Stimulated activated naive CD8-positive, alpha-beta T cell treated with anti-CD3 and anti-CD28 coated beads, Interleukin-15, Interleukin-2, amounts not matched to agents 100 ng/mL and 50 ng/mL, for 24 hours (primary cell): ENCODE measurements around the gene SVOPL.

Source experiments
- H3K27ac Mint-ChIP-seq: one replicate; pipeline ENCODE4 v1.8.0; 2021; ENCODE audit warnings: mild to moderate bottlenecking, mixed read lengths
- H3K27me3 Mint-ChIP-seq: one replicate; pipeline ENCODE4 v1.8.0; 2021; ENCODE audit warnings: mixed read lengths
- H3K36me3 Mint-ChIP-seq: one replicate; pipeline ENCODE4 v1.8.0; 2021; ENCODE audit warnings: low read depth, mixed read lengths
- H3K4me1 Mint-ChIP-seq: one replicate; pipeline ENCODE4 v1.8.0; 2021; ENCODE audit warnings: low read depth, mixed read lengths
- H3K4me3 Mint-ChIP-seq: one replicate; pipeline ENCODE4 v1.8.0; 2021; ENCODE audit warnings: mild to moderate bottlenecking, mixed read lengths
- H3K9me3 Mint-ChIP-seq: one replicate; pipeline ENCODE4 v1.8.0; 2021; ENCODE audit warnings: mixed read lengths

Gene SVOPL

DNA sequence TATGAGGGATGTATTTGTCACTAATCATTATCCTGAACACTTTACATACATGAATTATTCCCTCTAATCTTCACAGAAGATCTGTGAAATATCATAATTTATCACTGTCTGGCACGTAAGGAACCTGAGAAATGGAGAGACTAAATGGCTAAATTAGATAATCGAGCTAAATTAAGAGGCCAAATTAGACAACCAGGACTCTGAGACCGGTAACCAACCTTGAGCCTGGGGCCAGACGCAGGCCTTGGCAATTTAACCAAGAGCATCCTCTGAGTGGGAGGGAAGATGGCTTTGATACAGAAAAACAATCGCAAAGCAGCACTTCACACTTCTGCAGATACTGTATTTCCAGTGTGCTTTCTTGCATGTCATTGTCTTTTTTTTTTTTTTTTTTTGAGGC is 21.4 kb downstream of the SVOPL start:
- Mint-ChIP-seq H3K27me3 (no peaks in the 10 kb centered on the region), H3K27ac (no peak overlapping the region), H3K9me3 (no peaks in the 10 kb centered on the region), H3K36me3 (no peaks in the 10 kb centered on the region), H3K4me3 (no peak overlapping the region), H3K4me1 (no peaks in the 10 kb centered on the region)

DNA sequence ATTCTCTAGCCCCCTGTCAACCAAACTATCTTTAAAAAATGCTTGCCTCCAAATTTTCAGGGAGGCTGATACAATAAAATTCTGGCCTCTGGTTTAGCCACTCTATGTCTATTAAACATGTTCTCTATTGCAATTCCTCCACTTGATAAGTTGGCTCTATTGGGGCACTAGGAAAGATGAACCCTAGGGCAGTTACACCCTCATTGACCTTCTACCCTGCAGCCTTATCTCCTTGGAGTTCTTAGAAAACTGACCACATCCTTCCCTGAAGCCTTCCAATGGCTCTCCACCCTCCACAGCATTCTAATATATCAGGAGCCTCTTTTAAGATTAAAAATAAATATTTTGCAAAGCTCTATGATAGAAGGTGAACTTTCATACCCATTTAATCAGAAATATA is 30.6 kb downstream of the SVOPL start:
- peaks cover 14% of the 10 kb centered on the region for H3K4me1 Mint-ChIP-seq
- H3K4me3 Mint-ChIP-seq: no peak overlapping the region
- H3K9me3 Mint-ChIP-seq: no peaks in the 10 kb centered on the region
- H3K27me3 Mint-ChIP-seq: peaks cover 11% of the 10 kb centered on the region
- no peaks in the 10 kb centered on the region for H3K36me3 Mint-ChIP-seq
- H3K27ac Mint-ChIP-seq: no peak overlapping the region

DNA sequence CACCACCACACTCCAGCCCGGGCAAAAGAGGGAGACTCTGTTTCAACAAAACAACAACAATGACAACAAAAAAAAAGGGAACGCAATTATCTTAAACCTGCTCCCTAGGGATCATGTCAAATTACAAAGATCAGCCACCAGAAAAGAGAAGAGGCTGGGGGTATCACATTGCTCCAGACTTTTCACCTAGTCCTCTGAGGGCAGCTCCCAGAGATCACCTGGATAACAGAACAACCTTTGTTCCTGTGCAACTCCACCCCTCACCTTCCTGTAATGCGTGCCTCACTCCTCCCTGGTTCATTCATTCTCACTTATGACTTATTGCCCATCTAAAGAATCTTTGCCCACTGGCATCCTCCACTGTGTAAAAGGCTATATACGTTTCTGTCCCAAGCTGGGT is 31.8 kb downstream of the SVOPL start:
- peaks cover 15% of the 10 kb centered on the region for H3K27me3 Mint-ChIP-seq

DNA sequence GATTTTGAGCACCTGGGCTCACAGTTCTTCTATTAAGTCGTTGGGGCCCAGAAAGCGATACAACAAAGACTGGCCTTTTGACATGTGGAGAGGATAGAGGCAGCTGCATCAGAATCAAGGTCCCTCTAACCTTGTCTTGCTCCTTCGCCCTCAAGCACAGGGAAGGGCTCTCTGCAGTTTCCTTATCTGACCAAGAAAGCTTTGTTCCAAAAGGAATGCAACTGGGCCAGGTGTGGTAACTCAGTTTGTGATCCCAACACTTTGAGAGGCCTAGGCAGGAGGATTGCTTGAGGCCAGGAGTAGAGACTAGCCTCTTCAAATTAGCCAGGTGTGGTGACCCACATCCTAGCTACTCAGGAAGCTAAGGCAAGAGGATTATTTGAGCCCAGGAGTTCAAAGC is 32.2 kb downstream of the SVOPL start:
- Mint-ChIP-seq H3K4me3 (no peak overlapping the region), H3K36me3 (no peaks in the 10 kb centered on the region), H3K4me1 (peaks cover 18% of the 10 kb centered on the region), H3K27ac (no peak overlapping the region), H3K27me3 (peaks cover 15% of the 10 kb centered on the region), H3K9me3 (no peaks in the 10 kb centered on the region)

More for the DNA sequence above, 31.8 kb downstream of the SVOPL start:
- H3K4me3 Mint-ChIP-seq: no peak overlapping the region
- no peaks in the 10 kb centered on the region for H3K9me3 Mint-ChIP-seq
- H3K27ac Mint-ChIP-seq: no peak overlapping the region
- peaks cover 14% of the 10 kb centered on the region for H3K4me1 Mint-ChIP-seq
- no peaks in the 10 kb centered on the region for H3K36me3 Mint-ChIP-seq

GRCh38 chr7:138668229-138668596 is 32.9 kb downstream of the SVOPL start:
- H3K4me1 Mint-ChIP-seq: peaks cover 21% of the 10 kb centered on the region
- H3K27me3 Mint-ChIP-seq: peaks cover 15% of the 10 kb centered on the region
- H3K4me3 Mint-ChIP-seq: no peak overlapping the region
- H3K36me3 Mint-ChIP-seq: no peaks in the 10 kb centered on the region
- H3K27ac Mint-ChIP-seq: no peak overlapping the region
- no peaks in the 10 kb centered on the region for H3K9me3 Mint-ChIP-seq

- Mint-ChIP-seq H3K27ac (no peak overlapping the region), H3K27me3 (peaks cover 15% of the 10 kb centered on the region), H3K4me1 (peaks cover 21% of the 10 kb centered on the region), H3K9me3 (no peaks in the 10 kb centered on the region), H3K36me3 (no peaks in the 10 kb centered on the region), H3K4me3 (no peak overlapping the region)
Observed at GRCh38 chr7:138667535-138668228, 33.5 kb downstream of the SVOPL start.

DNA sequence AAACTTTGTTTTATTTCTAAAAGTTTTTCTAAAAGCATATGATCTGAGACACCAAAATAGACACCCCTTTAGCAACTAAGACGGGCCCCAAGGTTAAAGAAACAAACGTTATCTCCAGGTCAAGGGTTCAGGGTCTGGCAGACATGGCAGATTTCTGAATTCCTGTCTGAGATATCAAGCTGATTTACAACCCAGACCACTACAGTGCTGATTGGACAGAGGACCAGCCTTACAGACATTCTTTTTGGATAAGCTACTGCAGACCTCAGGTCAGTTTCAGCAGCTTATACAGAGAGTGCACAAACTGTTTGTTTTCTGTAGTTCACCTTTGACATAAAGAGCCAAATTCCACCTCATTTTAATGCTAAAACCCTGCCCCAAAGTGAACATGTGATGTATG is 34.8 kb downstream of the SVOPL start:
- Mint-ChIP-seq H3K27ac (no peak overlapping the region), H3K4me3 (no peak overlapping the region), H3K4me1 (peaks cover 21% of the 10 kb centered on the region), H3K27me3 (peaks cover 17% of the 10 kb centered on the region), H3K9me3 (no peaks in the 10 kb centered on the region), H3K36me3 (no peaks in the 10 kb centered on the region)

- Mint-ChIP-seq H3K27me3 (peaks cover 20% of the 10 kb centered on the region), H3K4me1 (peaks cover 21% of the 10 kb centered on the region), H3K4me3 (no peak overlapping the region)
Observed at GRCh38 chr7:138665669-138666140, 35.5 kb downstream of the SVOPL start.

DNA sequence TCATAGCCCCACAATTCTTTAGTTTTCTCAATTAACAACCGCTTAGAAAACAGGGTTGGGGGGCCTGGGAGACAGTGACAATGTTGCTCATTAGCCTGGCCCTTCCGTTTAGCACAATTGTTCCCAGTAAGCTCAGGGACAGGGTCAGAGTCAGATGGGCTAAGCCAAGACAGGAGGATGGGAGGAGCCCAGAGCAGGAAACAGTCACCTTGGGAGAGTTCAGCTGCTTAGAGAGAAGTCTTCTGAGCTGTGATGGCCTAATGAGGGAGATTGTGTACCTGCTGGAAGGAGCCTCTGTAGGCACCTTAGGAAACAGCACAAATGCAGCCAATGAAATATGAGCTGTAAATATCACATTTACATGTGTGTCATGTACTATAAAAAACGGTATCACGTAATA is 35.9 kb downstream of the SVOPL start:
- Mint-ChIP-seq H3K4me3 (peak overlapping the region; percentile 28), H3K27me3 (peaks cover 20% of the 10 kb centered on the region), H3K36me3 (no peaks in the 10 kb centered on the region), H3K27ac (no peak overlapping the region), H3K4me1 (peaks cover 21% of the 10 kb centered on the region), H3K9me3 (no peaks in the 10 kb centered on the region)

More at GRCh38 chr7:138665669-138666140, 35.5 kb downstream of the SVOPL start:
- H3K27ac Mint-ChIP-seq: no peak overlapping the region
- H3K36me3 Mint-ChIP-seq: no peaks in the 10 kb centered on the region
- no peaks in the 10 kb centered on the region for H3K9me3 Mint-ChIP-seq

DNA sequence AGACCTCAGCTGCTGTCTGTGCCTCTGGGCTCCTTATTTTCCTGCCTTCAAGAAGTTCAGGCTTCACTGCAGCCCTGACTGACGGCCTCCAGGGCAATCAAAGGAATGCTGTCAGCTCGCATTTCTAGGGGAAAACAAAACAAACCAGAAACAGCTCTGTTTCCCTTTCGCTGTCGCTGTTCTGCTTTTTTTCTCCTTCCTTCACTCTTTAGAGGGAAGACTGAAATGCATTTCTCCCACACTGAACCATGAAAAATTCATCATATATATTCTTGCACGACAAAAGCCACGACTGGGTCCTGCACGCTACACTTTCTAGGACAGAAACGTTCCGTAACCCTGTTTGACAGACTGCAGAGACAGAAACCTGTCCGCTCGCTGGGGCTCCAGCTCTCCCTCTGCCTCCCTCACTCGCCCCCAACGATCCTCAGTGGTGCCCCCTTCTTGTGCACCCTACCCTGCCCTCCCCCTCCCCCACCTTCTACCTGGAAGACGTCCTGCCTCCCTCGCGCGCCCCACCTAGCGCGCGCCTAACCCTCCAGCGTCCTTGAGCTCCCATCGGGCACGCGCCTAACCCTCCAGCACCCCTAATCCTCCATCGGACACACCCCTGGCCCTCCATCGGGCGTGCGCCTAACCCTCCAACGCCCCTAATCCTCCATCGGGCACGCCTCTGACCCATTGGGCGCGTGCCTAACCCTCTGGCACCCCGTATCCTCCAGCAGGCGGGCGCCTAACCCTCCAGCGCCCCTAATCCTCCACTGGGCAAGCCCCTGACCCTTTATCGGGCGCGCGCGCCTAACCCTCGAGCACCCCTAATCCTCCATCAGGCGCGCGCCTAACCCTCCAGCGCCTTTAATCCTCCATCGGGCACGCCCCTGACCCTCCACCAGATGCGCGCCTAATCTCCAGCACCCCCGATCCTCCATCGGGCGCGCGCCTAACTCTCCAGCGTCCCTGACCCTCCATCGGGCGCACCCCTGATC is 37.1 kb downstream of the SVOPL start:
- Mint-ChIP-seq H3K4me3 (peak overlapping the region; percentile 69), H3K27ac (no peak overlapping the region), H3K27me3 (peaks cover 13% of the 10 kb centered on the region), H3K9me3 (no peaks in the 10 kb centered on the region), H3K36me3 (no peaks in the 10 kb centered on the region), H3K4me1 (peaks cover 21% of the 10 kb centered on the region)

GRCh38 chr7:138662991-138663320 is 38.2 kb downstream of the SVOPL start:
- H3K27me3 Mint-ChIP-seq: peaks cover 13% of the 10 kb centered on the region

DNA sequence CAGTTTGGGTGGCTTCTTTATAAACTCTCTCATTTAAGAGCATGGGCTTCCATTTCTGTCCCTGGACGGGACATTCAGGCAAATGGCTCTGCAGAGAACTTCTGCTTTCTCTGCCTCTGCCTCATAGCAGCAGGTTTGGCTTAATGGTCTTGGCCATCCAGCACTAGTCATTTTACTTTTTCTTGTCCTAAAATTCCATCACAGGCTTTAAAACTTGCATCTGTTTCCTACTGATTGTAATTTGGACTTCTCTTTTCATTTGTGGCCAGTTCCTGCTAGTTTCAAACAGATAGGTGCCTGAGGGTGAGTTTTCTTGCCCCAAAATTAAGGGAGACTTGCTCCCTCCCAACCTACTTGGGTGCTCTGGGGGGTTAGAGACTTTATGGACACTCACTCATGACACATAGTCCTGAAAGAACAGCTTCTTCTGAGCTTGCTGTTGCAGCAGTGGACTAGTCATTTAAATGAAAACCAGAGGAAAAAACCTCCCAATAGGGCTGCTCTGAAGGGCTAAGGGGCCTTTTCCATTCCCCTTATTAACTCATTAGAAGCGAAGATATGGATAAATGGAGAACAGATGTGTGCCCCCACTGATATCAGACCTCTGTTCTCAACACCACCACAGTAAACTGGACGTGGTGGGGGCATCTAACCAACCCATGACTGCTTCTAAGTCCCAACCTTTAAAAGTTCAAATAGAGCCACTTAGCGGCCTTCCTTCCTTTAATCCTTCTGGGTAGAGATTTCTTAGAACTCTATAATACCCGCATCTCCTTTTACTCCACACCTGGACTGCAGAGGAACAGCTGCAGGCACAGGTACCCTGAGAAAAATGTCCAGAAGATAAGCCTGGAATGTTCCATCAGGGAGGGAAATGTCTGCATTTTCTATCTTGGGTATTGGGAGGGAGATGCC is 38.8 kb downstream of the SVOPL start:
- H3K27me3 Mint-ChIP-seq: peaks cover 13% of the 10 kb centered on the region

More at GRCh38 chr7:138662991-138663320, 38.2 kb downstream of the SVOPL start:
- Mint-ChIP-seq H3K27ac (no peak overlapping the region), H3K36me3 (no peaks in the 10 kb centered on the region), H3K4me3 (no peak overlapping the region), H3K9me3 (no peaks in the 10 kb centered on the region), H3K4me1 (peaks cover 17% of the 10 kb centered on the region)

GRCh38 chr7:138661069-138661635 is 40.0 kb downstream of the SVOPL start:
- H3K27me3 Mint-ChIP-seq: peaks cover 12% of the 10 kb centered on the region
- H3K36me3 Mint-ChIP-seq: no peaks in the 10 kb centered on the region
- no peaks in the 10 kb centered on the region for H3K9me3 Mint-ChIP-seq
- H3K27ac Mint-ChIP-seq: no peak overlapping the region
- H3K4me3 Mint-ChIP-seq: no peak overlapping the region
- peaks cover 7% of the 10 kb centered on the region for H3K4me1 Mint-ChIP-seq

More for the DNA sequence above, 38.8 kb downstream of the SVOPL start:
- H3K4me1 Mint-ChIP-seq: peaks cover 11% of the 10 kb centered on the region
- no peaks in the 10 kb centered on the region for H3K36me3 Mint-ChIP-seq
- H3K4me3 Mint-ChIP-seq: no peak overlapping the region
- no peak overlapping the region for H3K27ac Mint-ChIP-seq
- no peaks in the 10 kb centered on the region for H3K9me3 Mint-ChIP-seq

GRCh38 chr7:138658889-138659288 is 42.3 kb downstream of the SVOPL start:
- Mint-ChIP-seq H3K27me3 (peaks cover 6% of the 10 kb centered on the region), H3K4me3 (no peak overlapping the region), H3K36me3 (no peaks in the 10 kb centered on the region), H3K27ac (no peak overlapping the region), H3K9me3 (no peaks in the 10 kb centered on the region), H3K4me1 (peaks cover 2% of the 10 kb centered on the region)
